Panc1 (cell line): Measurements from ENCODE around the gene NOL4L.

Experiments used
- CTCF ChIP-seq: fragments of 450-650 bp; IDR thresholded peaks from 2 replicates; pipeline ENCODE4 v1.5.1; 2017; ENCODE audit warnings: mild to moderate bottlenecking
- POLR2AphosphoS5 ChIP-seq: IDR thresholded peaks from 2 replicates; pipeline ENCODE4 v1.6.1; 2012; ENCODE audit warnings: mild to moderate bottlenecking, low read depth, low read length, moderate library complexity
- REST ChIP-seq, 2 experiments: IDR thresholded peaks; 2 replicates each; pipeline ENCODE4 v1.6.1; 2011 to 2012; ENCODE audit warnings: low read depth in 2 of 2, control low read depth in 1 of 2, low read length in 1 of 2, mild to moderate bottlenecking in 1 of 2, moderate library complexity in 1 of 2; ENCODE audit not compliant: insufficient read depth in 1 of 2

GRCh38 chr20:32582659-32583580 lies 2.2 kb downstream of the NOL4L start:
- TF ChIP-seq POLR2AphosphoS5, result no peak
- no peak for TF ChIP-seq CTCF
- no peak for TF ChIP-seq REST (IDR thresholded peaks at IDR 0.05; ENCODE audit: insufficient read depth in 1 of 2, low read depth in 2 of 2, low read length in 1 of 2)
